GM18870 (cell line): ENCODE results near the gene GIT2.
"Not testable (repeated sequence)": the region's sequence is repeated elsewhere in the genome, so short reads cannot be mapped to it uniquely, and the experiment has no call there.

Experiments used
- ATAC-seq: cut with Tn5 transposase; IDR thresholded peaks from one replicate; pipeline ENCODE4 v1.9.1; 2021; ENCODE audit warnings: moderate library complexity; ENCODE audit not compliant: unreplicated experiment

Gene GIT2

DNA sequence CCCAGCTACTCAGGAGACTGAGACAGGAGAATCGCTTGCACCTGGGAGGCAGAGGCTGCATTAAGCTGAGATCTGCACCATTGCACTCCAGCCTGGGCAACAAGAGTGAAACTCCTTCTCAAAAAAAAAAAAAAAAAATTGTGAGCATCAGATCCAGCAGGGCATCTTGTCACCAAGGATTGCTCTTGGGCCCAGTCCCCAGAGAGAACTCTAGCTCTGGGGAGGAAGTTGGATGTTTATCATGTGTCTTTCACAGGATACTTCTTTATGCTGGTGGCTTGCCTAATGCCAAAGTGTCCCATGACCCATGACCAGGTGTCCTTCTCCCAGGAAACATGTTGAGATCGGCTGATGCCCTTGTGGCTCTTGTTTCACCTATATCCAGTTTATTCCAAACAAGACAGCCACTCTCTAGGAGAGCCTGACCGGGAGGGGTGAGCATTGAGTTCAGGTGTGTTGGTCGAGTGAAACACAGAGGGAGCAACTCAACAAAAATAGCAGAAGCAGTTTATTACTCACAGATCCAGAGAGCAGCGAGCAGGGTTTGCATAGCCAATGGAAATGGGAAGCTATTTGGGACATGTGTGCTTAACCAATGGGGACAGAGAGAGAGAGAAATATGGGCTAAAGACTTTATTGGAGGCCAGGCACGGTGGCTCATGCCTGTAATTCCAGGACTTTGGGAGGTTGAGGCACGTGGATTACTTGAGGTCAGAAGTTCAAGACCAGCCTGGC lies 102.7 kb downstream of the GIT2 start:
- no peak for ATAC-seq

DNA sequence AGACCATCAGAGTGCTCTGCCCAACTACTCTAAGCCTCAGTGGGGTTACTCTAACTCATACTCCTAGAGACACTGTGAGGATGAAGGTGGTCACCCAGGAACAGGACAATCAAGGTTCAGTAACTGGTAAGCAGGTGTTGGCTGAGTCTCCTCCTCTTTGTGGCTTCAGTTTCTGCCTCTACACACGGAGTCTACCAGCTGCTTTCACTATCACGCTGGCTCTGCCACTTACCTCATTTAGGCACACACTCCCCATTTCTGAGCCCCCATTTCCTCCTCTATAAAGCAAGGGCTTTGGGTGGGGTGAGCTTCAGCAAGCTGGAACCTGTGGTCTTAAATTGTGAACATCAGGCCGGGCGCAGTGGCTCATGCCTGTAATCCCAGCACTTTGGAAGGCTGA lies 103.4 kb downstream of the GIT2 start:
- ATAC-seq: peak; percentile 60

DNA sequence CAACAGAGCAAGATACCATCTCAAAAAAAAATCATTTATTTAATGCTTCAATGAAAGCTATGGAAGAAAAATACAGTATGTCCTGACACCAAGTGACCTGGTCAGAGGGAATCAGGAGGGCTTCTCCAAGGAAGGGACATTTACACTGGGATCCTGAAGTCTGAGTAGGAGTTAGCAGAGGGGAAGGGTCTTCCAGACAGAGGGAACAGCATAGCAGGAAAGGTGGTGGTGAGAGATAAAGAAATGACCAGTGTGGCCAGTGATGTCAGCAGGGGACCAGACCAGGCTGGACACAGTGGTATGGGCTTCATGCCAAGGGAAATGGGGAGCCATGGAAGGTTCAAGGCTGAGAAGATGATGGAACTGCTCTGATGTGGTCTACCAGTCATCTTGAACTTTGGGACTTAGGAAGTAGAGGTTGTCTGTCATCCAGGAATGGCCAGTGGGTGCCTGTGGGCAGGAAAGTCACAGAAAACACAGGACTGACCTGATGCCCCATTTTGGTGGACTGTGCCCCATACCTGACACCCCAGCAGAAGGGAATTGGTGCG lies 103.9 kb downstream of the GIT2 start:
- ATAC-seq: no peak

DNA sequence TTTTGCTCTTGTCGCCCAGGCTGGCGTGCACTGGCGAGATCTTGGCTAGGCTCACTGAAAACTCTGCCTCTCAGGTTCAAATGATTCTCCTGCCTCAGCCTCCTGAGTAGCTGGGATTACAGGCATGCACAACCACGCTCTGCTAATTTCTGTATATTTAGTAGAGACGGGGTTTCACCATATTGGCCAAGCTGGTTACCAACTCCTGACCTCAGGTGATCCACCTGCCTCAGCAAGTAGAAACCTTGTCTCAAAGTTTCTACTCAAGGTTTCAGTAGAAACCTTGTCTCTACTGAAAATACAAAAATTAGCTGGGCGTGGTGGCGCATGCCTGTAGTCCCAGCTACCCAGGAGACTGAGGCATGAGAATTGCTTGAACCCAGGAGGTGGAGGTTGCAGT lies 104.4 kb downstream of the GIT2 start:
- not testable (repeated sequence) for ATAC-seq

GRCh38 chr12:109890620-109891170 lies 105.5 kb downstream of the GIT2 start:
- ATAC-seq: no peak

DNA sequence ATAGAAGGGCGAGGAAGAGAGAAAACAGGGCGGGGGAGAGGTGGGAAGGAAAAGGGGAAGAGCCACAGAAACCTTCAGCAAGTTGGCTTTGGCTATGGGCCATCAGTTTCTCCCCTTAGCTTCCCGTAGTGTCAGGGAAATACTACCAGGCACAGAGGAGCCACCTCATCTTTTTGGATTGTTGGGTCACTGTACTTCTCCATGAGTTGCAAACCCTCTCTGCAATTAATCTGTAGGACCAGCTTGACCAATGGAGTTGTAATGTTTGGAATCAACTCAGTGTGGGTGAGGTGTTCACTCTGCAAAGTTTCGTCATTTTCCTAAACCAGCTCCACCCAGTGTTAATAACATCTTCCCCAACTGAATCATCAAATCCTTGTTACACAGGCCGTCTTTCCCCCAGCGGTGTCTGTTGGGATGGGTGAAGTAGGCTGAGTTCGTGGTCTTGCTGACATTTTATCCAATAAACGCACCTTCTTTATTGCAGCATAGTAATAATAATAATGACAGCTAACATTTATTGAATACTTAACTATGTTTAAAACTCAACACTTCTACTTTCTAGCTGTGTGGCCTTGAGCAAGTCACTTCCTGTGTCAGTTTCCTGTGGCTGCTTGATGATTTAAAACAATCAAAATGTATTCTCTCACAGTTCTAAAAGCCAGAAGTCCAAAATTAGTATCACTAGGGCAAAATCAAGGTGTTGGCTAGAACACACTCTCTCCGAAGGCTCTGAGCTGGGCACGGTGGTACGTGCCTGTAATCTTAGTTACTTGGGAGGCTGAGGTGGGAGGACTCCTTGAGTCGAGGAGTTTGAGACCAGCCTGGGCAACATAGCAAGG lies 107.8 kb downstream of the GIT2 start:
- ATAC-seq: no peak

- no peak for ATAC-seq
Observed at GRCh38 chr12:109885616-109886015, 110.6 kb downstream of the GIT2 start.

GRCh38 chr12:109883461-109883860 lies 112.7 kb downstream of the GIT2 start:
- ATAC-seq: no peak

GRCh38 chr12:109881752-109882151 lies 114.4 kb downstream of the GIT2 start:
- no peak for ATAC-seq

GRCh38 chr12:109880938-109881337 lies 115.2 kb downstream of the GIT2 start:
- ATAC-seq: no peak

DNA sequence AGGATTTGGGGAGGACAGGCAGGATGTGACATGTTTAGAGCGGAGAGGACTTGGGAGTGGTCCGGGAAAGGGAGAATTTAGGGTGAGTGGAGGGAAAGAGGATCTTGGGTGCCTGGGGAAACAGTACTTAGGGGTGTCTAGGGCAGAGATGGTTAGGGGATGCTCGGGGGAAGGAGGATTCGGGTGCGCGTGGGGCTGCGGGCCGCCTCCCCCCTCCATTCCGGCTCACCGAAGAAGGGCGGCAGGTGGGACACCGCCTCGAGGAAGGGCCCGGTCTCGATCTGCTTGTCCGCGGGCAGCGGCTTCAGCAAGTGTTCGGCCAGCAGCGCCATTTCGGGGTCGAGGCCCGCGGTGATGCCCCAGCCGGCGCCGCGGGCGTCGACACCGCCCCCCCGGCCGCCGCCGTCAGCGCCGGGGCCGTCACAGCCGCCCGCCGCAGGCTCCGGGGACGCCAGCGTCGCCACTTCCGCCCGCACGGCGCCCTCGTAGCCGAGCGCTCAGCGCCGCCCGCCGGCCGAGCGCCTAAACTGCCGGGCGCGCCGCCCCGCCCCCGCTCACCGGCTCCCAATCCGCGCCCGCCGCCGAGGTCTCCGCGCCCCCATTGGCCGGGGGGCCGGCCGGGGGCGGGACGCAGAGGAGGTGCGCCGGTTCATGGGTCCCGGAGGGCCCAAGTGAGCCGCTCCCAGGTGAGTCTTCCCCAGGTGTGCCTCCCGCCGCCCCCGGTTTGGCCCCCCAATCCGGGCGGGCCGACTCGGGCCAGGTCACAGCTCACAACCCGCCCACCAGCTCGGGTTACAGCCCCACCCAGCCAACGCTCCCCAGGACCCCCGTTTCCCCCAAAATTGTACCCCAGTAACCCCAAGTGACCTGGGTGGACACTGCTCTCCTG lies 115.9 kb downstream of the GIT2 start, which contains the start of gene GLTP:
Gene GLTP (minus strand): TSS at position 499 of the 889 bp plus-strand sequence. CDS start 167 bp downstream, at position 332.
- ATAC-seq: no peak
